DMS79 (cell line): ENCODE measurements around the gene MBD2.
"Not testable (repeated sequence)": the region's sequence is repeated elsewhere in the genome, so short reads cannot be mapped to it uniquely, and the experiment has no call there.

Source experiments
- DNase-seq: peaks from one replicate; lab custom pipeline; 2025; lab: John Stamatoyannopoulos, UW

MBD2 gene

GRCh38 chr18:54224379-54225014, at the start of gene MBD2:
TSS of gene MBD2 (minus strand) at chr18:54224669. CDS start at chr18:54224559, 110 bp downstream.
- DNase-seq = peak; percentile 89

- DNase-seq = peak; percentile 59
Measured at GRCh38 chr18:54269893-54270844, 45.7 kb upstream of the MBD2 start.

GRCh38 chr18:54268751-54269150, 44.3 kb upstream of the MBD2 start:
- DNase-seq = no peak

- no peak for DNase-seq
Measured at GRCh38 chr18:54267701-54268100, 43.2 kb upstream of the MBD2 start.

GRCh38 chr18:54263904-54264336, 39.5 kb upstream of the MBD2 start:
- DNase-seq = no peak

- no peak for DNase-seq
Measured at GRCh38 chr18:54261894-54262293, 37.4 kb upstream of the MBD2 start.

GRCh38 chr18:54260396-54261072, 36.1 kb upstream of the MBD2 start:
- DNase-seq = no peak

- not testable (repeated sequence) for DNase-seq
Measured at GRCh38 chr18:54257818-54258217, 33.3 kb upstream of the MBD2 start.

GRCh38 chr18:54257015-54257414, 32.5 kb upstream of the MBD2 start:
- no peak for DNase-seq

GRCh38 chr18:54255141-54255540, 30.7 kb upstream of the MBD2 start:
- DNase-seq = no peak

GRCh38 chr18:54254265-54254758, 29.8 kb upstream of the MBD2 start:
- DNase-seq = no peak

GRCh38 chr18:54251606-54252390, 27.3 kb upstream of the MBD2 start:
- DNase-seq = no peak

GRCh38 chr18:54250846-54251261, 26.4 kb upstream of the MBD2 start:
- DNase-seq = no peak

- DNase-seq = peak; percentile 79
Measured at GRCh38 chr18:54247511-54248175, 23.2 kb upstream of the MBD2 start.

GRCh38 chr18:54242327-54242726, 17.9 kb upstream of the MBD2 start:
- no peak for DNase-seq

- no peak for DNase-seq
Measured at GRCh38 chr18:54241483-54241882, 17.0 kb upstream of the MBD2 start.

GRCh38 chr18:54240629-54241107, 16.2 kb upstream of the MBD2 start:
- DNase-seq = no peak

- DNase-seq = no peak
Measured at GRCh38 chr18:54239601-54240000, 15.1 kb upstream of the MBD2 start.

GRCh38 chr18:54239091-54239490, 14.6 kb upstream of the MBD2 start:
- no peak for DNase-seq

GRCh38 chr18:54238173-54238936, 13.9 kb upstream of the MBD2 start:
- DNase-seq = no peak
